Epithelial cell of esophagus (primary cell): ENCODE data around the gene PARD3.

Experiments
- DNase-seq: peaks from one replicate; pipeline ENCODE4 v3.0.0; 2010; ENCODE audit warnings: low read depth
- H3K4me3 ChIP-seq: 2 replicates; pipeline ENCODE4 v1.5.1; 2011; ENCODE audit warnings: mild to moderate bottlenecking, low read length, control low read depth
- TF ChIP-seq, protein P1 (sequence below): IDR thresholded peaks from 2 replicates; pipeline ENCODE4 v1.5.1; 2011; ENCODE audit warnings: low read depth, mild to moderate bottlenecking, low read length, control low read depth, inconsistent platforms; ENCODE audit not compliant: insufficient read depth; ENCODE audit errors: missing control alignments

The PARD3 gene

DNA sequence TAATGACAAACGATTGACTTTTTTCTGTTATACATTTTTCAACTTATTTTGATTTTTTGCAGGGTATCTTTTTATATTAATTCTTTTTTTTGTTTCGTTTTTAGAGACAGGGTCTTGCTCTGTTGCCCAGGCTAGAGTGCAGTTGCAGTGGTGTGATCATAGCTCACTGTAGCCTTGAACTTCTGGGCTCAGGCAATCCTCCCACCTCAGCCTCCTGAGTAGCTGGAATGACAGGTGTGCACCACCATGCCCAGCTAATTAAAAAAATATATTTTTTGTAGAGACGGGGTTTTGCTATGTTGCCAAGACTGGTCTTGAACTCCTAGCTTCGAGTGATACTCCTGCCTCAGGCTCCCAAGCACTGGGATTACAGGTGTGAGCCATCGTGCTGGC lies 601.3 kb downstream of the PARD3 start:
- no peak for DNase-seq
- TF ChIP-seq, protein P1, sequence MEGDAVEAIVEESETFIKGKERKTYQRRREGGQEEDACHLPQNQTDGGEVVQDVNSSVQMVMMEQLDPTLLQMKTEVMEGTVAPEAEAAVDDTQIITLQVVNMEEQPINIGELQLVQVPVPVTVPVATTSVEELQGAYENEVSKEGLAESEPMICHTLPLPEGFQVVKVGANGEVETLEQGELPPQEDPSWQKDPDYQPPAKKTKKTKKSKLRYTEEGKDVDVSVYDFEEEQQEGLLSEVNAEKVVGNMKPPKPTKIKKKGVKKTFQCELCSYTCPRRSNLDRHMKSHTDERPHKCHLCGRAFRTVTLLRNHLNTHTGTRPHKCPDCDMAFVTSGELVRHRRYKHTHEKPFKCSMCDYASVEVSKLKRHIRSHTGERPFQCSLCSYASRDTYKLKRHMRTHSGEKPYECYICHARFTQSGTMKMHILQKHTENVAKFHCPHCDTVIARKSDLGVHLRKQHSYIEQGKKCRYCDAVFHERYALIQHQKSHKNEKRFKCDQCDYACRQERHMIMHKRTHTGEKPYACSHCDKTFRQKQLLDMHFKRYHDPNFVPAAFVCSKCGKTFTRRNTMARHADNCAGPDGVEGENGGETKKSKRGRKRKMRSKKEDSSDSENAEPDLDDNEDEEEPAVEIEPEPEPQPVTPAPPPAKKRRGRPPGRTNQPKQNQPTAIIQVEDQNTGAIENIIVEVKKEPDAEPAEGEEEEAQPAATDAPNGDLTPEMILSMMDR = no peak
- no peak overlapping the region for H3K4me3 ChIP-seq

- TF ChIP-seq, protein P1 = no peak
- no peak for DNase-seq
- no peak overlapping the region for H3K4me3 ChIP-seq
Observed at GRCh38 chr10:34213193-34213804, 601.8 kb downstream of the PARD3 start.

DNA sequence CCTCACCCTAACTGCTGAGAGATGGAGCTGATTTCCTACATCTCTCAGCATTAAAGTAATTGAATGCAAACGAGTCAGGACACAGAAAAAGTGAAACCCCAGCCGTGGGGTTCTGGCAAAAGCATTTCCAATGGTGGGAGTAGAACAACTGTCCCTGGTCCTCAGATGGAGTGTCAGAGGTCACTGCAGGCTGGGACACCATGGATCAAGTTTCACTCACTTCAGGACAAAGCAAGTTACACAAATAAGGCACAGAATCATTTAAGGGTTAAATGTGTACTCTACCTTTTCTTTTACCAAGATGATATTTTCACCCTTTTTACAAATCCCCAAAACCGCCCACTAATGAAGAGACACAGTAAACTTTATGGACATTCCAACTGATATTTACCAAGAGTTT lies 607.8 kb downstream of the PARD3 start:
- DNase-seq = no peak
- no peak overlapping the region for H3K4me3 ChIP-seq
- TF ChIP-seq, protein P1 = no peak

DNA sequence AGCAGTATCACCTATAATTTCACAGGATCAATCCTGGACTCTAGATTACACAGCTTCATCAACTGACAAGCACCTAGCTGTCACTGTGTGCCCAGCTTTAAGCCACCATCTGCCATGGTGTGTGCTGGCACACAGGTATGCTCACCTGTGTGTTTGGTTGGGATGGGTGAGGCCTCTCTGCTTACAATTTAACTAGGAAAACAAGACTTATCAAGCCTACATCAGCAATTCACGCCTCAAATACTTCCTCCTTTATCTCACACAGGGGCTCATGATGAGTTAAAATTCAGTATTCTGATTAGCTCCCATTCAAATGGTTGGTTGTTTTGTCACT lies 608.2 kb downstream of the PARD3 start:
- DNase-seq = no peak
- no peak overlapping the region for H3K4me3 ChIP-seq
- TF ChIP-seq, protein P1 = no peak

- TF ChIP-seq, protein P1 = no peak
- DNase-seq = no peak
- no peak overlapping the region for H3K4me3 ChIP-seq
Observed at GRCh38 chr10:34206078-34206934, 608.8 kb downstream of the PARD3 start.

GRCh38 chr10:34205452-34205851 lies 609.6 kb downstream of the PARD3 start:
- DNase-seq = no peak
- TF ChIP-seq, protein P1 = no peak
- H3K4me3 ChIP-seq = no peak overlapping the region
